HG03097 (cell line): Measurements from ENCODE around the gene KCNJ5.

Experiments
- ATAC-seq: cut with Tn5 transposase; IDR thresholded peaks from one replicate; pipeline ENCODE4 v1.9.1; 2021; ENCODE audit not compliant: unreplicated experiment, low FRiP score

KCNJ5 gene

DNA sequence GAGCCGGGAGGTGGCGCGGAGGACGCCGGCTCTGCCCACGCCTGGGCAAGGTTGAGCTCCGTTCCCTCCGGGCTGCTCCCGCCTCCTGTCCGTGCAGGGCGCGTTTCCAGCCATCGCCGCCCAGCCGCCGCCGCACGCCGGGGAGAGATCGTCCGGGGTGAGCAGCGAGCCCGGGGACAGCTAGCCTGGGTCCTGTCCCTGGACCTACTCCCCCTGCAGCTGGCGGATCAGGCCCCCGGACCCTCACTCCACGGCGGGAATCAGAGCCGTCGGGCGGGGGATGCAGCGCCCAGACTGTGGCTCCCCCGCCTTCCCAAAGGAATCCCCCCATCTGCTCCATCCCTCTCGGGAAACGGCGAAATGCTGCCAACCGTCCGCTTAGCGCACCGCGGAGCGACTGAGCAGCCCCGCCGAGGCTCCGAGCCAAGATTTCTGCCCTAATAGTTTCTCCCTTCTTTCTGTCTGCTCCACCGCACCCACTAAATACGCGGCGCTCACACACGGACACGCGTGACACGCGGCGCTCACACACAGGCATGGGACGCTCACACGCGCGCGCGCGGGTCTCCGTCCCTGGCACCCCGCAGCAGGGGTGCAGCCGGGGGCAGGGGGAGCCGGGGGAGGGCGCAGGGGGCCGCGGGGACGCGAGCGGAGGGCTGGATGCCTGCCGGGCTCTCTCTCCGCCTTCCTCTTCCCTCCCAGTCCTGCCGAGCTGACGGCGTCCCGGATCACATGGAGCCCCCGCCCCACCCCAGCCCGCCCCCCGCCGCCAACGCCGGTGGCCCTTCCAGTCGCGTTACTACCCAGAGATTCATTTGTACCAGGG lies at the start of gene KCNJ5:
TSS of gene KCNJ5 (plus strand) at position 814 of the 826 bp plus-strand sequence. CDS start 19,918 bp downstream, outside the sequence.
- no peak for ATAC-seq

DNA sequence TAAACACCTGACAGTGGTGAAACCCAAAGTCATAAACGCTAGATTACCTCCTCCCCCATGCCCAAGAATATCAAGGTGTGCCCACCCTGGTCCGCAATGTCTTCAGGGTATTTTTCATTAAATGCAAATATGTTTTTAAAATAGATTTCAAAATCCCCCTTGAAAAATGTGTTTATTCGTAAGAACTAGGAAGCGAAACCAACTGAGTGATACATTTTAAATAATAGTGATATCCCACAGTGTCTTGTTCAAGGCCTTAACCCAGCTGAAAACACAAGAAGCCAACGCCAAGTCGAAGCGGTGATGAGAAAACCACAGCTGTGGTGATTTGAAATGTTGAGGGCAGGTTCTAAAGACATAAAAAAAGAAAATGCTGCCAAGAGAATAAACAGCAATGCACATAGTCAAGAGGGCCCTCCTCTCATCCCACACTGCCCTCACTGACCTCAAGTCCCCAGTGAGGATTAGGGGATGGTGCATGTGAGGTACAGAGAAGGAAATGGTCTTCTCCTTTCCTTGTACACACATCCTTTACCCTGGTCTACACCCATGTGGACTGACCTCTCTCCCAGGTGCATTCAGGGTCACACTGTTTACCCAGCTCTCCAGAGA lies 49.6 kb upstream of the KCNJ5 start:
- ATAC-seq: peak; percentile 48

DNA sequence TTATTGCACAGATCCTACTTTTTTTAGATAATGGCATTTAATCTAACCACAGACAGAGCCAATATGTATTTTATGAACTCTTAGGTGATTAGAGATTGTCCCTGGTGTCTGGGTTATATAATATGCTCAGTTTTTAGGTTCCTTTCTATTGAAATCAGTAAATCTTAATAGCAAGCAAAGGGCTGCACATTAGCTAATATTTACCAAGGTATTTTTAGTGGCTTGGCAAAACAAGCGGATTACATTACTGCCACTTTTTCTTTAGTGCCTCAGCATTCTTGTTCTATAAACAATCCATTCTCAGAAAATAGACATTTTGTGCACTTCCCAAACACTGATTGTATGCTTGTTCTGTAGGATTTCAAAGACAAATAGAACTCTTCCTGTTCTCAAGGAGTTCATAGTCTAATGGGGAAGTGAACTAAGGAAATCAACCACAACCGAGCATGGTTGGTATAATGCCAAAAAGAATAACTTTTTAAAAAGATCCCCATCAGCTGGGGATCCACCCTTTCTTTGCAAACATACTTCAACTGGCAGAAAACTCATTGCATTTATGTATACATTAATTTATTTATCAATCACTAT lies 47.9 kb upstream of the KCNJ5 start:
- no peak for ATAC-seq

DNA sequence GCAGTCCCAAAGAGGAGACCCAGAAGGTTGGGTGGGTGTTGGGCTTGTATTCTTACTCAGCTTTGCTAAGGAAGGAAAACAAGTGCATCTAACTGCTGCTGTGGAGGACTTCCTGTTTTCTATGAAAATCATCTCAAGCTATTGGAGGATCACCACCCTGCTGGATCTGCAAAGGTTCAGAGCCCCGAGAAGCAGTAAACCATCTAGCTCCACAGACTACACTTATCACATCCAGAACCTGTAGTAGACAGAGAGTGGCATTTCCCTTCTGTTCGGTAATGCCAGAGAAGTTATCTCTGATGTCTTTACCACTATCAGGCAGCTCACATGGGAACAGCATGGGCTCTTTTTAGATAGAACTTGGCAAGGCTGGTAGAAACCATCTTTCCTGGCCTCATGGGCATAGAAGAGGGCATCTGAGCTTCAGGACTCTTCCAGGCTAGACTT lies 45.8 kb upstream of the KCNJ5 start:
- no peak for ATAC-seq

DNA sequence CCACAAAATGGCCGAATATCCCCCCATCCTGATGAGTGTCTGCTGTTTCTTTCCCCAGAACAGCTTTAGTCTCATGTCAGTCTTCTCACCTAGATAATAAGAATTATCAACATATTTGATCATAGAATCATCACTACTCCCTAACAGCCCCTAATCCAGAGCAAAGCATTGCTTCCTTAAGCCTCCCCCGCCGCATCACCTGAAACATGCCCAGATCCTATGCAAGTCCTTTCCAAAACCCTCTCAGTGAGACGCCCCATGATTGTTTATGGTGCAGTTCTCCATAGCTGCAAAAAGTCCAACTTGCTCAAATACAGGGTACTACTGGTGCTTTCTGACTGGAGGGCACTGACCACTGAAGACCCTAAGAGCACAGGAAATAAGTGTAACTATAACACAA lies 44.2 kb upstream of the KCNJ5 start:
- ATAC-seq: no peak

DNA sequence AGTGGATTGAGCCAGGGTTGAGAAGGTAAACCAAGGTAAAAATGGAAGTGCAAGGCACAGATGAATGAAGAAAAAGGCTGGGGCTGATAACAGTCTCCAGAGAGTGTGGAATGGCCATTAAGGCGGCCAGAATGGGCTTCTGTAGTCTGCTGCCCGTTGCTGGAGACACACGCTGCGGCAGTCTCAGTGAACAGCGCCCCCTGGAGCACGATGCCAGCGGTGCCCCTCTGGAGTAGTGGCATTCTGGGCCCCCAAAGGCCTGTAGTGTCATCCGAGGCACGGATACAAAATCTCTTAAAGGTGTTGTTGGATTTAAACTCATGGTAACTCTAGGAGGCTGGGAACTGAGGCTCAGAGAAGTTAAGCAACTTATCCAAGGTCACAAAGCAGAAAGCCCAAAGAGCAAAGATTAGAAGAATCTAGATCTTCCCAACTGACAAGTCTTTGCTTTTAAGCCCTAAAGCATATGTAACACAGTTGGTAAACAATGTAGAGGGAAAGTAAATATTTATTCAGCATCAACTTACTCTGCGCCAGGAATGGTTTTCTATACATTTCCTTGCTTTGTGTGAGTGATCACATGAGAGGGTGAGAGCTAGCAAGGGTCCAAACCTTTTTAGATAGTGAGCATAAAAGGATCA lies 42.2 kb upstream of the KCNJ5 start:
- ATAC-seq: peak; percentile 70

DNA sequence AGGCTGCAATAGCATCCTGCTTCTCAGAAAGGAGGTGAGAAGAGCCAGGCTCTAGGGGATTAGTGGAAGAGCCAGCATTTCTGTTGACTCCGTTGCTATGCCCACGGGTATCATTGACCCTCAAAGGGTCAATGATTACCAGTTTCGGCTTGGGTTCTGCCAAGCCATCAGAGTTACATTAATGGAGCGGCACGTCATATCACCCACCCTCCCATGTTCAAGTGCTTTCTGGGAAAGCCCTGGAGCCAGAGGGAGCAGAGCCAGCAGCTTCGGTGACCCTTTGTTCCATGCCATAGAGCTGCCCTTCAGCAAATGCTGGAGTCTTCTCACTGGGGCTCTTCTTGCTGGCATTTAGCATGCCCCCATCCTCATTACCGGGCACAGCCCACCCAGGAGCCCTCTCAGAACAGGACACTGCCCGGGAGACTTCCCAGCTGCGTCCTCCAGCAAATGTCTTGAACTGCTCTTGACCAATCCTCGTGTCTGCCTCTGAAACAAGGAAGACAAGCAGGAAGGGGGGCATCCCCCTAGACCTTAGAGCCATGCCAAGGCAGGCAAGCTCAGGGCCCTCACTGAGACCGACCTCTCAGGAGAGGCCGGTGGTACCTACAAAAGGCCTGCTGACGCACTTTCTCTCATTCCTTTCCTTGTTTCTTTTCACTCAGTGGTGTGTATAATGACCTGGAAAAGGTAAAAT lies 38.7 kb upstream of the KCNJ5 start:
- ATAC-seq: no peak

DNA sequence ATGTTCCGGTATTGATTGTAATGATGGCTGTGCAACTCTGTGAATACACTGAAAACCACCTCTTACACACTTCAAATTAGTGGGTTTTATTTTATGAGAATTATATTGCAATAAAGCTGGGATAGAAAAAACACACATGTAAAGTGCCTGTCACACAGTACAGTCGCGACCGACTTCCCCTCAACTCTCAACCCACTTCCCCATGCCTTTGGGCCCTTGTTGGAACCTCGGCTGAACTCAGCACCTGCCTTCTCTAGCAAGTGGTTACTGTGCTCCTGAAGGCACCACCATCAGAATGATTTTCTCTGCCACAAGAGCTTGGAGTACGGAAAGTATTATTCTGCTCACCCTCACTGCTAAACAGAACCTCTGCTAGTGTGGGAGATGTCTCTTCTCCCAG lies 37.6 kb upstream of the KCNJ5 start:
- ATAC-seq: no peak

DNA sequence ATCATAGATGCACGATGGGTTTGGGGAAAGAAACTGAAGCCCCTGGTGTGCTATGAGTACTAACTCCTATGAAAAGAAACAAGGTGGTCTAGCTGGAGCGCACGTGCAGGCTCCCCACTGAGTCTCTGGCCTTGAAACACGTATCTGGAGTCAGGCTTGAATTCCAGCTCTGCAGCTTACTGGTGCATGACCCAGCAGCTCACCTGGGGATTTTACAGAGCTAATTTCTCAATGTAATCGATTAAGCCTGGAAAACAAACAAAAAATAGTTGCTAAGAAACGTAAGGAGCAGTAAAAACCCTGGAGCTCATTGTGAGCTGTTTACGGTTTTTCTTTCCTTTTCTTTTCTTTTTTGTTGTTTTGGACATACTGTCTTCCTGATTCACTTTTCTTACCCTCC lies 36.3 kb upstream of the KCNJ5 start:
- ATAC-seq: no peak

DNA sequence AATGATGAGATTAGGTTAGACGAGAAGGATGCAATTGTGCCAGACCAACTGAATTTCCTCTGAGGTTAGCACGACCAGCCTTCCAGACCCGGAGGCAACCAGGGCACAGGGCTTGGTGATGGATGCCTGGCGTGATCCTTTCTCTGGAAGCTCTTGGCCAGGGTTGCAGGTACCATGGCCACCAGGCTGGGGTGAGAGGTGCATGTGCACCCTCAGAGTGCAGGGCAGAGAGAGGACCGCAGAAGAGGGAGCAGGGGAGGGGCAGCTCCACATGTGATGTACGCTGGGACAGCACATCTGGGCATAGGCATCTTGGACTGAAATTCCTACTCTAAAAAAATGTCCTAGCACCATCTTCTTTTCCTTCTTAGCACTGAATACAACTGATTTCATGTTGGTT lies 34.9 kb upstream of the KCNJ5 start:
- ATAC-seq: no peak

DNA sequence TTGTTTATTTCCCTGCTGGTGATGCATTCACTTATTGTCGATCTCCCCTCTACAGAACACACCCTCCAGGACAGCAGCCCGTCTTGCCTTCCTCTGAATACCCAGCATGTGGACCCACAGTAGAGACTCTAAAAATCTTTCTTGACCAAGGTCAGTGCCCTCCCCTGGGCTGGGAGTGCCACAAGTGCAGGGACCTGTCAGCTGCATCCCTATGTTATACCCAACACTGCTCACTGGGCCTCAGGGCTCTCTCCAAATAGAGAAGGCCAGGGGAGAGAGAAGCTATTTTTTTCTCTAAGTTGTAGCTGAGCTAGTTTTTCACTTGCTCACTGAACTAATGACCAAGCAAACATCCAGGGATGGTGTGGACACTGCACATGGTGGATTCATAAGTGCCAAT lies 33.8 kb upstream of the KCNJ5 start:
- ATAC-seq: no peak

DNA sequence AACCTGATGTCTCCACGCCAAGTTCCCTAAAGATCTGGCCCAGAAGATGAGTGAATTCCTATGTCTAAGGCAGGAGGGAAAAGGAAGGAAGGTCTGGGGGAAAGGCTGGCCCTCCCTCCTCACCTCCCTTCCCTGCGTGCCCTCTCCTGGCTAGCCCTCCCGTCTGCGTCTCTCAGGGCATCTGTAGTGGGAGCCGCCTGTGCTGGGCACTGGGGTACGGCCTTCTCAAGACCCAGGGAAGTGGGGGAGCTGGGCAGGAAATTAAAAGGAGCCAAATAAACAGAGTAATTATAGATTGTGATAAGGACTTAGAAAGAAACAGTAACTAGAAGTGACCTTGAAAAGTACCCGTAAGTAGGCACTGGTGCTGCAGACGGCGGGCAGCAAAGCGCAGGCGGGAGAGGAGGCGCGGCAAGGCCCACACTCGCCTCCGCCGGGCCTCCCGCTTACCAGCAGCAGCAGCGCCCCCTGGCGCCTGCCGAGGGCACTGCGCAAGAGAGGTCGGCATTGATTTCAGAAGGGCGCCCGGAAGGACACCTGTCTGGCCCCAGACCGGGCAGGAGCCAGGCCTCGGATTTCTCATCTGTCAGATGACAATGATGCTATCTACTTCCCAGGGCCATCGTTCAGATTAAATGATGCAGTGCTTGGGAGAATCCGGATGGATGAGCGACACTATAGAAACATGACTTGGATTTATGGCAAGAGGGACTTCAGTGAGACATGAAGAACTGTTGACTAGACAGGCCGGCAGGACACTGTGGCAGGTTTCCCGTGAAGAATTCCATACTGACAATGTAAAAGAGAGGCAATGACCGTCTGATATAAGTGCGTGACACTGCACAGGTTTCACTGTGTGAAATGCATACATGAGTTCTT lies 31.4 kb upstream of the KCNJ5 start:
- peak; percentile 63 for ATAC-seq

DNA sequence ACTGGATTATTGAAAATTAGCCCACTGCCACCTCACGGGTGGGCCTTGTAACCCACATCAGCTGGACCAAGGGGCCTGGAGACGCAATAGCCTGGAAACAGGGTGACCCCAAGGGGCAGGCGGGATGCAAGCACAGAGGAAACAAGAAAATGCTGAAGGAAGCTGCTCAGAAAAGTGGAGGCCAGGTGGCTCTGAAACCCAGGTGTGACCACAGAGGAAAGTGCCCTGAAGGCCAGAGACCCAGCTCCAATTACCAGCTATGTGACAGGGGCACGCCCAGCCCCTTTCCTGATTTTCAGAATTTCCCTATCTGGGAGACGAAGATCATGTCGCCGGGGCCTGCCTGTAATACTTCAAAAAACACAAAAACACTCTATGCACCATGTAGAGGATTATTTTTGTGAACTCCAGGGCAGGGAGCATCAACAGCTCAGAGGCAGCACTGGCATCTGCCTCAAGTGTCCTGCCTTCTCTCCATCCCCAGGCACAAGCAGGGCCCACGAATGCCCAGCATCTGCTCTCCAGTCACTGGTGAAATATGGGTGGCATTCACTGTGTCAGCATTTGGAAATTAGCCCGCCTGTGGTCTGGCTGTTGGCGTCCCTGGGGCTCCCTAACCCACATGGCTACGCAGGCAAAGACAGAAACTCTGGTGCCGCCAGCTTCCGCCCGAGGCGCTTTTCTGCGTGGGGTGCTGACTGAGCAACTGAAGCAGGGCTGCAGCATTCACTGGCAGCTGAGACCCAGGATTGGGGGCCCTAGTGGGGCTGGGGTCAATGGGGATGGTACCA lies 30.4 kb upstream of the KCNJ5 start:
- no peak for ATAC-seq

DNA sequence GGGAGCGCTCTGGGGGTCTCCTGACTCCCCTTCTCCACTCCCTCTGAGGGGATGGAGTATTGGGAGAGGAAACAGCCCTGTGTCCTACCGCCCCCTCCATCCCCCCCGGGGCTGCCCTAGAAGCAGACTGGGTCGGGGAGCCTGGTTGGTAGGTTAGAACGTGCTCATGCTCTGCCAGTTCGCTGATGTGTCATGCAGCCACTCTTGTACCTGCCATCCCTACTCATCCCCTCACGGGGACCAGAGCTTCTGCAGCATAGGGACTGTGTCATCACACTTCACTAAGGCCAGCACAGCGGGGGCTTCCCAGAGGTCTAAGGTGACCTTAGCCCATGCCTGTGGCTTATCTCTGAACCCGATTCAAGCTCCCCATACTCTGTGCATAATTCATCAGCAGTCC lies 28.8 kb upstream of the KCNJ5 start:
- no peak for ATAC-seq

DNA sequence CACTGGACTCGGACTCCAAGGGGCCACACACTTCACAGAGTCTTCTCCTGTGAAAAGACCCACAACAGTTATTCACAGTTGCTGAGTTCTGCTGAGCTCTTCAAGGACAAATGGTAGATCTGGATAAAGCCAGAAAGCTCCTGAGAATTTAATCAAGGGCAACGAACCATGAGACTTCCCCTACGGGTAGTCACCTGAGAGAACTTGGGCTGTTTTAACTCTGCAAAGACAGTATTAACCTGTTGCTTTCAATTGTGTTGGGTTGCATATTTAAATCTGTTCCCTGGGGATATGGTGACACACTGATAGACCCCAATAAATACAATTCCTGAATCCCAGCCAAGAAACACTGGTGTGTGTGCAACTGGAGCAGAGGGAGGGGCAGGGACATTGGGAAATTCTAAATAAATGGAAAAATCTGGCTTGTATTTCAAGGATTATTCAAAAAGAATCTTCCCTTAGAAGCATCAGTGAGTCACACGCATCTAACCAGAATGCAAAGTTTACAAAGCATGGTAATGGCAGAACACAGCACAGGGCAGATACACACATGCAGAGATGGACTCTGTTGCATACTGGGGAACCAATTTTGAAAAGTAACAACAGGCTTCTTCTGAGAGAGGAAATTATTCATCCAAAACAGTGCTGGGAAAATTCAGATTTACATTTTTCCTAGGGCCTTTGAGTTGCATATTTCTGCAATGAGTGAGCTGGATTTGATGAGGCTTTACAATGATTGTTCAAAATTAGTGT lies 28.1 kb upstream of the KCNJ5 start:
- ATAC-seq: no peak

DNA sequence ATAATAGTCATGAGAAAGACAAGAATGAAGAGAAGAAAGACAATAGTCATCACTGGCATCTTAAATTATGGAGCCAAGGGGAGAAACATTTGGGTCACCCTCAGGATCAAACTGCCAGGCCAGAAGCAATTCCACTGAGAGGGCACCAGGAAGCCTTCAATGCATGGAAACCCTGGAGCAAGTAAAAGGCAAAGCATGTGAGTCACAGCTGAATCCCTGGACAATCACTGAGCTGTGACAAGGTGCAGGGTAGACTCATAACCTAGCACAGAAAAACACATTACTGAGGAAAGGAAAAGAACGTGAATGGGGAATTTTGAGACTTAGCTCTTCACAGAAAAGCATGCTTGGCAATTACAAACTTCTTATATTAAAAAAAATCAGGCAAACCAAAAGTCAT lies 25.7 kb upstream of the KCNJ5 start:
- ATAC-seq: no peak

DNA sequence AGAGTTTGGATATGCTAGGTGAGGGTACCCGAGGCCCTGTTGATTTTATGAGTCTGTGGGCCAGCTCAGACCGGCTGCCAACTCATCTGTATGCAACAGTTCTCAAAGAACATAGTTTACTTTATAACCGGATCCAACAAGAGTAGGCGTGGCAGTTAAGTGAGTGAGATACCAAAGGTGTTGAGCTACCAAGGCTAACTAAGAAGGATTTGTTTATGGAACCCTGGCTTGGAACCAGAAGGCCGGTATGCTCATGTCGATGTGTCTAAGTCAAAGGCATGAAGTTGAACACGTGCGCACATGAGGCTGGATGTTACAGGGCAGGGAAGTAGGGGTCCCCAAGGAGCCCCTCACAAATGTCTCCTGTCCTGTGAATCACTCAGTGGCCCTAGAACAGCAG lies 23.9 kb upstream of the KCNJ5 start, which contains the start of gene KCNJ1:
TSS of gene KCNJ1 (minus strand) at position 20 of the 400 bp plus-strand sequence. CDS start 27,053 bp downstream, outside the sequence.
- ATAC-seq: no peak
